ENCODE data around the gene RSAD1. TPM values are rescaled to one million over a fixed set of nuclear protein-coding genes. Genes with fewer than 3 reads are reported as not detected.

RSAD1 gene
- total RNA-seq, 1 donor from 2014 or later, result 27.4 TPM

- ATAC-seq (no peak), DNase-seq (ENCODE audit: low spot score) (no peak)
Measured at GRCh38 chr17:50517011-50517410, 38.4 kb downstream of the RSAD1 start.

- ATAC-seq (no peak), DNase-seq (ENCODE audit: low spot score) (no peak)
Measured at GRCh38 chr17:50517504-50518383, 39.1 kb downstream of the RSAD1 start.

- DNase-seq (ENCODE audit: low spot score), result no peak
- peak; percentile 55 for ATAC-seq
Measured at GRCh38 chr17:50518384-50519023, 39.8 kb downstream of the RSAD1 start.

GRCh38 chr17:50519141-50519834 is 40.6 kb downstream of the RSAD1 start:
- no peak for ATAC-seq
- no peak for DNase-seq (ENCODE audit: low spot score)

- no peak for ATAC-seq
- no peak for DNase-seq (ENCODE audit: low spot score)
Measured at GRCh38 chr17:50520483-50520882, 41.8 kb downstream of the RSAD1 start.

GRCh38 chr17:50521514-50521913 is 42.9 kb downstream of the RSAD1 start:
- no peak for ATAC-seq
- no peak for DNase-seq (ENCODE audit: low spot score)

- ATAC-seq (no peak), DNase-seq (ENCODE audit: low spot score) (no peak)
Measured at GRCh38 chr17:50522766-50523165, 44.1 kb downstream of the RSAD1 start.

- DNase-seq (ENCODE audit: low spot score), result no peak
- no peak for ATAC-seq
Measured at GRCh38 chr17:50523208-50523607, 44.5 kb downstream of the RSAD1 start.

GRCh38 chr17:50524838-50525237 is 46.2 kb downstream of the RSAD1 start:
- no peak for DNase-seq (ENCODE audit: low spot score)
- ATAC-seq, result no peak

- no peak for ATAC-seq
- no peak for DNase-seq (ENCODE audit: low spot score)
Measured at GRCh38 chr17:50527155-50527762, 48.6 kb downstream of the RSAD1 start.

- no peak for ATAC-seq
Measured at GRCh38 chr17:50527949-50528474, 49.4 kb downstream of the RSAD1 start.

GRCh38 chr17:50529849-50530248 is 51.2 kb downstream of the RSAD1 start:
- no peak for DNase-seq (ENCODE audit: low spot score)
- ATAC-seq, result no peak

More at GRCh38 chr17:50527949-50528474, 49.4 kb downstream of the RSAD1 start:
- no peak for DNase-seq (ENCODE audit: low spot score)

- ATAC-seq, result no peak
- DNase-seq (ENCODE audit: low spot score), result no peak
Measured at GRCh38 chr17:50531428-50532025, 52.9 kb downstream of the RSAD1 start.

- peak; percentile 20 for ATAC-seq
Measured at GRCh38 chr17:50532452-50533024, 53.9 kb downstream of the RSAD1 start, which contains the start of gene EPN3. EPN3 (plus strand) TSS chr17:50532735; CDS start chr17:50536557, 3,822 bp downstream.

GRCh38 chr17:50533185-50533584 is 54.5 kb downstream of the RSAD1 start:
- ATAC-seq, result no peak
- no peak for DNase-seq (ENCODE audit: low spot score)

More at GRCh38 chr17:50532452-50533024, 53.9 kb downstream of the RSAD1 start, which contains the start of gene EPN3:
- no peak for DNase-seq (ENCODE audit: low spot score)

GRCh38 chr17:50533720-50534148 is 55.1 kb downstream of the RSAD1 start:
- peak; percentile 59 for DNase-seq (ENCODE audit: low spot score)

GRCh38 chr17:50534222-50534978 is 55.7 kb downstream of the RSAD1 start:
- no peak for DNase-seq (ENCODE audit: low spot score)
- peak; percentile 47 for ATAC-seq

More at GRCh38 chr17:50533720-50534148, 55.1 kb downstream of the RSAD1 start:
- peak; percentile 64 for ATAC-seq

- no peak for DNase-seq (ENCODE audit: low spot score)
- ATAC-seq, result no peak
Measured at GRCh38 chr17:50534979-50535326, 56.3 kb downstream of the RSAD1 start.

GRCh38 chr17:50535407-50535806 is 56.7 kb downstream of the RSAD1 start:
- DNase-seq (ENCODE audit: low spot score) (no peak), ATAC-seq (no peak)
